Osteoblast (primary cell): ENCODE measurements around the gene MAST1. TPM values are rescaled to one million over a fixed set of nuclear protein-coding genes. Genes with fewer than 3 reads are reported as not detected.

Source experiments
- DNase-seq: peaks from one replicate; pipeline ENCODE4 v3.0.0; 2011; ENCODE audit warnings: low spot score, mixed read lengths; ENCODE audit not compliant: insufficient read length; ENCODE audit errors: missing footprints
- H2AFZ ChIP-seq: 2 replicates; pipeline ENCODE4 v1.6.0; 2011; ENCODE audit warnings: mild to moderate bottlenecking, low read length
- H3K27ac ChIP-seq: 2 replicates; pipeline ENCODE4 v1.5.1; 2011; ENCODE audit warnings: mild to moderate bottlenecking, low read depth, low read length, moderate library complexity
- H3K27me3 ChIP-seq: 2 replicates; pipeline ENCODE4 v1.6.0; 2012; ENCODE audit warnings: mild to moderate bottlenecking, control low read depth, inconsistent platforms, low read length, moderate library complexity; ENCODE audit not compliant: insufficient read depth
- H3K36me3 ChIP-seq: 2 replicates; pipeline ENCODE4 v1.5.1; 2011; ENCODE audit warnings: mild to moderate bottlenecking, low read length, control low read depth, moderate library complexity; ENCODE audit not compliant: insufficient read depth
- H3K4me1 ChIP-seq: 2 replicates; pipeline ENCODE4 v1.5.1; 2011; ENCODE audit warnings: mild to moderate bottlenecking, low read length, control low read depth, moderate library complexity; ENCODE audit not compliant: insufficient read depth
- H3K4me2 ChIP-seq: 2 replicates; pipeline ENCODE4 v1.6.0; 2011; ENCODE audit warnings: mild to moderate bottlenecking, low read length; ENCODE audit not compliant: insufficient read depth
- H3K4me3 ChIP-seq: fragments of 200-600 bp; sonication (generic); 3 replicates; pipeline ENCODE4 v1.5.1; 2012; ENCODE audit warnings: mild to moderate bottlenecking, low read length, inconsistent platforms; ENCODE audit not compliant: insufficient read depth
- H3K79me2 ChIP-seq: 2 replicates; pipeline ENCODE4 v1.6.0; 2012; ENCODE audit warnings: mild to moderate bottlenecking, low read length, control low read depth, inconsistent platforms; ENCODE audit not compliant: insufficient read depth
- H3K9me3 ChIP-seq: 2 replicates; pipeline ENCODE4 v1.5.1; 2011; ENCODE audit warnings: low read depth, low read length, control low read depth
- H4K20me1 ChIP-seq: 2 replicates; pipeline ENCODE4 v1.6.0; 2012; ENCODE audit warnings: mild to moderate bottlenecking, low read length, control low read depth; ENCODE audit not compliant: insufficient read depth
- CTCF ChIP-seq: IDR thresholded peaks from 2 replicates; pipeline ENCODE4 v1.5.1; 2011; ENCODE audit warnings: mild to moderate bottlenecking, low read depth, low read length, moderate library complexity; ENCODE audit errors: extremely low read depth
- total RNA-seq: library from RNA; depleted of rRNA; stranded (reverse); fragments of >200 nt; gene quantifications from 2 replicates; pipeline ENCODE4 v1.2.3, GENCODE V29; 2012

Gene MAST1
- total RNA-seq, 1 donor, result 0.72 TPM

- Histone ChIP-seq H3K27ac (no peak overlapping the region), H3K4me3 (no peak overlapping the region), H4K20me1 (peaks cover 11% of the 10 kb centered on the region), H3K9me3 (no peaks in the 10 kb centered on the region), H3K27me3 (peaks cover 61% of the 10 kb centered on the region), H3K4me2 (no peak overlapping the region), H3K4me1 (no peaks in the 10 kb centered on the region), H2AFZ (no peak overlapping the region), H3K79me2 (no peaks in the 10 kb centered on the region), H3K36me3 (no peaks in the 10 kb centered on the region)
- peak; percentile 87 for DNase-seq
- TF ChIP-seq CTCF, result no peak
Observed at GRCh38 chr19:12833738-12834565, 4.4 kb upstream of the MAST1 start.

- H2AFZ ChIP-seq, result no peak within 1 kb of the TSS
- TF ChIP-seq CTCF, result no peak
- H3K4me3 ChIP-seq, result no peak within 1 kb of the TSS
- H3K4me2 ChIP-seq, result no peak within 1 kb of the TSS
- no peaks in the 10 kb centered on the region for H3K36me3 ChIP-seq
- H3K27me3 ChIP-seq, result peaks cover 67% of the 10 kb centered on the region
- no peak within 1 kb of the TSS for H3K27ac ChIP-seq
- H3K79me2 ChIP-seq, result no peaks in the 10 kb centered on the region
- H3K9me3 ChIP-seq, result no peaks in the 10 kb centered on the region
- DNase-seq, result peak; percentile 87
- H4K20me1 ChIP-seq, result peaks cover 11% of the 10 kb centered on the region
- H3K4me1 ChIP-seq, result no peaks in the 10 kb centered on the region
Observed at GRCh38 chr19:12834566-12834943, 3.8 kb upstream of the MAST1 start, which contains the start of gene RTBDN. RTBDN (minus strand) TSS chr19:12834579; CDS start chr19:12829979, 4,600 bp downstream.

- Histone ChIP-seq H3K4me1 (no peaks in the 10 kb centered on the region), H3K9me3 (no peaks in the 10 kb centered on the region), H3K4me2 (no peak overlapping the region), H3K4me3 (no peak overlapping the region), H3K27me3 (peaks cover 73% of the 10 kb centered on the region), H3K27ac (no peak overlapping the region), H3K79me2 (no peaks in the 10 kb centered on the region), H4K20me1 (peaks cover 11% of the 10 kb centered on the region), H3K36me3 (no peaks in the 10 kb centered on the region), H2AFZ (no peak overlapping the region)
- peak; percentile 94 for DNase-seq
- no peak for TF ChIP-seq CTCF
Observed at GRCh38 chr19:12834976-12835757, 3.1 kb upstream of the MAST1 start.

- no peak for TF ChIP-seq CTCF
- H3K9me3 ChIP-seq, result no peaks in the 10 kb centered on the region
- H3K36me3 ChIP-seq, result no peaks in the 10 kb centered on the region
- H3K27me3 ChIP-seq, result peaks cover 84% of the 10 kb centered on the region
- H4K20me1 ChIP-seq, result peaks cover 11% of the 10 kb centered on the region
- H2AFZ ChIP-seq, result no peak overlapping the region
- H3K4me1 ChIP-seq, result no peaks in the 10 kb centered on the region
- no peak overlapping the region for H3K27ac ChIP-seq
- no peak overlapping the region for H3K4me3 ChIP-seq
- H3K79me2 ChIP-seq, result no peaks in the 10 kb centered on the region
- no peak overlapping the region for H3K4me2 ChIP-seq
- DNase-seq, result no peak
Observed at GRCh38 chr19:12836529-12836863, 1.8 kb upstream of the MAST1 start.
